GM19452 (cell line): ENCODE results near the gene ENO3.

Source experiments
- ATAC-seq: cut with Tn5 transposase; IDR thresholded peaks from one replicate; pipeline ENCODE4 v1.9.1; 2021; ENCODE audit not compliant: unreplicated experiment

The ENO3 gene

DNA sequence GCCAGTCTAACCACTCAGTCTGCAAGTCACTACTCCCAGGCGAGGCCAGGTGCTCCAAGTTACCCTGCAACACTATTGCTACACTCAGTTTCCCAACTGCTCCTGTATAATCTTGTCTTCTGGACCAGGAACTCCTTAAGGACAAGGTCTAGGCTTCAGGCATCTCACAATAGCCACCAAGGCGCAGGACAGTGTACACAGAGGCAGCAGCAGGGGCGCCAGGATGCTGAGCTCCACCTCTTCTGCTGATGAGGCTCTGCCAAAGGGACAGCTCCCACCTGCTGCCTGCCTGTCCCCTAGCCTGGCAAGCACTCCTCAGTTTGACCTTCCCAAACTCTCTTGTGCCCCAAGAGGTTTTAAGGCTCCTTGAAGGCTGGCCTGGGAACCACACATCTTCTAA, 14.5 kb upstream of the ENO3 start:
- ATAC-seq = no peak

DNA sequence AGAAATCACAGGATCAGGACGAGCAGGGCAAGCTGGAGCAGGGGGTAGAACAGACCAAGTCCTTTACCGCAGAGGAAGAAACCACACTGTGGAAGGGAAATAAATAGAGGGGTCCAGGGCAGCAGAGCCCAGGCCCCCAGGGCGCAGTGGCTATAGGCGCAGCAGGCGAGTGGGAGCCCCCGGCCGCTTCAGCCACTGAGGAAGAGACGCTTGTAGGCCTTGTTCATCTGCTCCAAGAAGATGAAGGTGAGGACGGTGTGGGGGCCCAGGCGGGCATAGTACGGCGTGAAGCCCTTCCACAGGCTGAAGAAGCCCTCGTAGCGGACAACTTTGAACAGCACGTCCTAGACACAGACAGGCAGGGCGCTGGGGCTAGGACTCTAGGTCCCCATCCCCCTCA, 13.4 kb upstream of the ENO3 start:
- no peak for ATAC-seq

DNA sequence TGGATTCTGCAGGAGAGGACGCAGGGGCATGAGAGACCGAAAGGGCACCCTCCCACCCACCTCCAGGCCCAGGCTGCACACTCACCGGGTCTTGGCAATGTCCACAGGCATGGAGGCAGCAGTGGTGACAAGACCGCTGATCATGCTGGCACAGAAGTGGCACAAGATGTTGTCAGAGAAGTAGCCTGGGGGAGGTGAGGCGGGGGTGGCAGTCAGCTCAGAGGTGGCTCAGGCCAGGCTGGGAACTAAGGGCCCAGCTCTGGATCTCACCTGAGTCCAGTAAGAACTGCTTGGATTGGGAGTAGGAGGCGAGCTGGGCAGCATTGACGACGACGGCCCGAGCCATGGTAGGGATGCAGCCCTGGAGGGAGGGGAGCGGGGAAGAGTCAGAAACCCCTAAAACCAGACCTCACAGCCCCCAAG, 12.8 kb upstream of the ENO3 start:
- ATAC-seq = no peak

- no peak for ATAC-seq
These were observed 12.0 kb upstream of the ENO3 start for GRCh38 chr17:4938688-4939545.

DNA sequence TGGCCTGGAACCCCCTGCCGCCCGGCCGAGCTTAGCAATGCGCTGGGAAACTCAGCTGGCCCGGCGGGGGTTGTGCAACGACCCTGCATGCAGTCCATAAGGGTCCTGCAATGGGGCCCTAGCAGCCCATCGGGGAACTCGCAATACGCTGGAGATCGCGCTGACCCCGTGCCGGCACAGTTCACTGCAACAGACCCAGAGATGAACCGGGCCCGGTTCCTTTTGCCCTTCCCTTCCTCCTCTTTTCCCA, 11.4 kb upstream of the ENO3 start:
- peak; percentile 8 for ATAC-seq

- ATAC-seq = peak; percentile 76
These were observed 10.9 kb upstream of the ENO3 start, which contains the start of the genes RNF167 and SLC25A11 for GRCh38 chr17:4939796-4940554. TSS of gene RNF167 (plus strand) at chr17:4940268. CDS start at chr17:4940910, 642 bp downstream. TSS of gene SLC25A11 (minus strand) at chr17:4940046. CDS start at chr17:4939910, 136 bp downstream.

DNA sequence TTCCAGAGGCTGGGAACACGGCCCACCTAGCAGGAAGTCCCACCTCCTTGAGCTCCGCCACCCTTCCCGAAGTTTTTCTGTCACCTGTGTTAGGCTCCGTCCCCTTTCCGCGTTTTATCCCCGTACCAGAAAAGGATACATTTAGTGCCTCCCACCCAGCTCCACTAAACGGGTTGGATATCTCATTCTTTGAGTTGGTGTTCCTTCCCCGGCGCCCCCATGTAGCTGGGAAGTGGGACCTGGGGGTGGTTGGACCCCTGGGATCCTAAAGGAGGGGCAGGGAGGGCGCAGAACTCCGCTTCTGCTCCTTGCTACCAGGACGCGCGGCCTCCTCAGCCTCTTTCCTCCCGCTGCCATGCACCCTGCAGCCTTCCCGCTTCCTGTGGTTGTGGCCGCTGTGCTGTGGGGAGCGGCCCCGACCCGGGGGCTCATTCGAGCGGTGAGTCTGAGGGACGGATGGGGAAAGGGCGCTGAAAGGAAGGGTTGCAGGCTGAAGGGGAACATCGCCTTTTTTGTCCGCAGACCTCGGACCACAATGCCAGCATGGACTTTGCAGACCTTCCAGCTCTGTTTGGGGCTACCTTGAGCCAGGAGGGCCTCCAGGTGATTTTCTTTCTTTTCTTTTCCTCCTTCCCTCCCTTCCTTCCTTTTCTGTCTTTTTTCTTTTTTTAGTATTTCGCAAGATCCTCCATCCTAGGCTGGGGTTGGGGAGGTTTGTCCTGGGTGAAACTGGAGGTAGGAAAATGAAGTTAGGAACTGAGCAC, 10.2 kb upstream of the ENO3 start:
- ATAC-seq = no peak

DNA sequence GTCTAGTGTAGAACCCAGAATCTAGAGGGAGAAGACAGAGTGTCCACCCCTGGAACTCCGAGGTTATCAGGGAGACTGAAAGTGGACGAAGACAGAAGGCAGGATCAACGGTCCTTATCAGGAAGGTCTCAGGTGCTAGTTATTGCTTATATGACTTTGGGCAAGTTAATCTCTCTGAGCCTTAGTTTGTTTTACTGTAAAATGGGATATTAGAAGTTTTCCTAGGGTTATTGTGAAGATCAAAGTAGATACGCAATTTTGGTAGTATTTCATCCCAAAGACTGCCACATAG, 9.7 kb upstream of the ENO3 start:
- no peak for ATAC-seq

DNA sequence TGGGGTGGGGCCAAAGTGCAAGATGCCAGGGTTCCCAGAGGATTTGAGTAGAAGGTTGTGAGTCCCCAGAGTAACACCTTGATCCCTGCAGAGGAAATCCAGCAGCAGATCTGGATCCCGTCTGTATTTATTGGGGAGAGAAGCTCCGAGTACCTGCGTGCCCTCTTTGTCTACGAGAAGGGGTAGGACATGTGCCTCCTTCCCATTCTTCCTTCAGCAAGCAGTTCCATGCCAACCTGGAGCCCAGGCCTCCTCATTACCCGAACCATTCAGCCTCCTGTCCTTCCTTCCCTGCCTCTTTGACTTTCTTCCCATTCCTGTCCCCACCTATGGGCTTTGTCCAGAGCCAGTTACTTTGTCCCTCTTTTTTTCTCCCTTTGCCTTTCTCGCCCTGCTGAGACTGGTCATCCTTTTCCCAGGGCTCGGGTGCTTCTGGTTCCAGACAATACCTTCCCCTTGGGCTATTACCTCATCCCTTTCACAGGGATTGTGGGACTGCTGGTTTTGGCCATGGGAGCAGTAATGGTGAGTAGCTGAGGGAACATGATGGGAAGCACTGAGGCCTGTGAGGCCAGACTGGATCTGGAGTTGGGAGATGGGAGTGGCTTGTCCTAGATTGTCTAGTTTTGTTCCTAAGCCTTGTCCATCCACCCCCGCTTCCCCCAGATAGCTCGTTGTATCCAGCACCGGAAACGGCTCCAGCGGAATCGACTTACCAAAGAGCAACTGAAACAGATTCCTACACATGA, 8.0 kb upstream of the ENO3 start:
- no peak for ATAC-seq

- ATAC-seq = no peak
These were observed 6.8 kb upstream of the ENO3 start for GRCh38 chr17:4944163-4944553.

DNA sequence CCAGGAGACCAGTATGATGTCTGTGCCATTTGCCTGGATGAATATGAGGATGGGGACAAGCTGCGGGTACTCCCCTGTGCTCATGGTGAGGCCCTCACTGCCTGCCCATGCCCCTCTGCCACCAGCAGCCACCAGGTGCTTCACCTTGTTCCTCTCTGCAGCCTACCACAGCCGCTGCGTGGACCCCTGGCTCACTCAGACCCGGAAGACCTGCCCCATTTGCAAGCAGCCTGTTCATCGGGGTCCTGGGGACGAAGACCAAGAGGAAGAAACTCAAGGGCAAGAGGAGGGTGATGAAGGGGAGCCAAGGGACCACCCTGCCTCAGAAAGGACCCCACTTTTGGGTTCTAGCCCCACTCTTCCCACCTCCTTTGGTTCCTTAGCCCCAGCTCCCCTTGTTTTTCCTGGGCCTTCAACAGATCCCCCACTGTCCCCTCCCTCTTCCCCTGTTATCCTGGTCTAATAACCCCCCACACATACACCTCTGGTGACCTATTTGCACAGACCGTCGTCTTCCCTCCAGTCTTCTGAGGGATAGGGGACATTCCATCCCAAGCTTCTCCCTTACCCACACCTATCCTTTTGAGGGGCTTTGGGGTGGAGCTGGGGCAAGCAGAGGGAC, 6.3 kb upstream of the ENO3 start:
- ATAC-seq = no peak

DNA sequence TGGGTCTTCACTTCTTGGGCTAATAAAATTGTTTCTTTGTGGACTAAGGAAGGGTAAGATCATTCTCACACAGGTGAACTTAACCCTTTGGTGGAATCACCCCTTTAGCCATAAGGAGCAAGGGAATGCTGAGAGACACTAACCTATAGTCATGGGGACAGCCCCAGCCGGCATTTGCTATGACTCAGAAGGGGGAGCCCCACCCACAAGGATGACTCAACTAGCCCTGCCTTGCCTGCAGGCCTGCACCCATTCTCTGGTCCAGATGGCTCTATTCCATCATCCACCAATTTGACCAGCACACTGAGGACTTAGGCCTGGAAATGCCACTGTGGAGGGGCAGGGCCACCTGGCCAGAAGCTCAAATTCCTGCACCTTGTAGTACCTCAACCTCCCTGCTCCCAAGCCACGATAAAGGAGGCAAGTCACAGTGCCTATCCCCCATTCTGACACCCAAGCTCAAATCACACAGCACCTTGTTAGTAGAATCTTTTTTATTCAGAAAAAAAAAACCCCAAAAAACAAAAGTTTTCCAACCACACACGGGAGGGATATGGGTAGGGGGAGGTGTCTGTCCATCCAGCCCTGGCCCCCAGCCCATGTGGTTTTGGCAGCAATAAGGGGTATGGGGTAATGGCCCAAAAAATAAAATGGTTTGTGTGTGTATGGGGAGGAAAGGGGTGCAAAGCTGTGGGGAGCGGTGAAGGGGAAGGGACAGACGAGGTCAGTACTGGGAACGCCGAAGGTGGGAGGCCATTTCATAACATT, 5.6 kb upstream of the ENO3 start:
- no peak for ATAC-seq

GRCh38 chr17:4945944-4946280, 5.0 kb upstream of the ENO3 start:
- no peak for ATAC-seq

DNA sequence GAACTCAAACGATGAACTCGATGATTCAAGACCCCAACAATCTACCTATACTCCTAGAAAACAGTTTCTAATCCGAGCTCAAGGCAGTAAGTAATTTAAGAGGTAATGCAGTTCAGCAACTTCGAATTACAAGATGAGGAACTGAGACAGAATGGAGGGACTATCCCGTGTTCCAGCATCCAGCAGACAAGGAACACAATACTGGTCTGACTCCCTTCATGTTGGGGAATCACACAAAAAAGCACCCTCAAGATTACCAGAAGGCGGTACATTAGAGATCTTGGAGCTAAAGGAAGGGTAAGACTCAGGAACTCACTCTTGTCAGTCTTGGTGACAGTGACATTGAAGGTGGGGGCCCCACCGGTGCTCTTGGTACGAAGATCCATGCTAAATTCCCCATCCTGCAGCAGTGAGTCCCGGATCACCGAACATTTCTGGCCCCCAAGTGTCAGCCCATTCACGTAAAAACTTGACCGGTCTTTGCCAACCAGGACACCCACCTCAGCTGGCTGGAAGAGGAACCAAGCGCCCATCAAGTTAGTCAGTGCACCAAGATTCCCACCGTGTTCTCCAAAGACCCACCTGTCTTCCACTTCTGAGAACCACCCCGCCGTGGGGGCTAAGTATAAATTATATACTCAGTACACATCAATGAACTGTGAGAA, 4.5 kb upstream of the ENO3 start:
- ATAC-seq = no peak

GRCh38 chr17:4947010-4947410, 3.9 kb upstream of the ENO3 start:
- ATAC-seq = no peak

DNA sequence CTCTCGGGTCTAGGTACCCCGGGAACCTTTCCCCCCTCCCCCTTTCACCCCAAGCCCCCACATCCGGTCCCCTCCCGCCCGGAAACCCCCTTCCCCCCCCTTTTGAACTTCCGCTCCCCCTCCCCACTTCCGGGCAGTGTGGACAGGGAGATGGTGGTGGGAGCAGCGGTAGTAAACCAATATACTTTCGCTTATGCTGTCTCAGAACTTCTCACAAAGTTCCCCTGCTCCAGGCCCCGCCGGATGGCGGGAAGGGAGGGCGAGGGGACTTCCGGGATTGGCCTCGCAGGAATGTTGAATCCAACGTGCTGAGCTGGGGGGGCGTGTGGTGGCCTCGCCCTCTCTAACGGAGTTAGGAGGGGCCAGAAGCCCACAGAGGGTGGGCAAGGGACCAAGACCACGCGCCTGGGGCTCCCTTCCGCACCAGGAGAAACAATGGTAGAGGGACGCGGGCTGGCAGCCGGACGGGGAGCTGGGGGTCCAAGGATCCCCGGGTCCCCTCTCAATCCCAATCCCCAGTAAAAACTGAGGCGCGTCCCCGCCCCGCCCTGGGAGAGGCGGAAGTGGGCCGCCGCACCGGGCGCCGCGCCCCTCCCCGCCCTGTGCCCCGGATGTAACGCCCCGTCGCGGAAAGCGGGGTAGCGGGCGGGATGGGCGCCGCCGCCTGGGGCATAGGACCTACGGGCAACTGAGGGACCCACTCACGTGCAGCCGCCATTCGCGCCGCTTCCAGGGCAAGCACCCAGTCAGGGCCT, 3.3 kb upstream of the ENO3 start:
- ATAC-seq = no peak

DNA sequence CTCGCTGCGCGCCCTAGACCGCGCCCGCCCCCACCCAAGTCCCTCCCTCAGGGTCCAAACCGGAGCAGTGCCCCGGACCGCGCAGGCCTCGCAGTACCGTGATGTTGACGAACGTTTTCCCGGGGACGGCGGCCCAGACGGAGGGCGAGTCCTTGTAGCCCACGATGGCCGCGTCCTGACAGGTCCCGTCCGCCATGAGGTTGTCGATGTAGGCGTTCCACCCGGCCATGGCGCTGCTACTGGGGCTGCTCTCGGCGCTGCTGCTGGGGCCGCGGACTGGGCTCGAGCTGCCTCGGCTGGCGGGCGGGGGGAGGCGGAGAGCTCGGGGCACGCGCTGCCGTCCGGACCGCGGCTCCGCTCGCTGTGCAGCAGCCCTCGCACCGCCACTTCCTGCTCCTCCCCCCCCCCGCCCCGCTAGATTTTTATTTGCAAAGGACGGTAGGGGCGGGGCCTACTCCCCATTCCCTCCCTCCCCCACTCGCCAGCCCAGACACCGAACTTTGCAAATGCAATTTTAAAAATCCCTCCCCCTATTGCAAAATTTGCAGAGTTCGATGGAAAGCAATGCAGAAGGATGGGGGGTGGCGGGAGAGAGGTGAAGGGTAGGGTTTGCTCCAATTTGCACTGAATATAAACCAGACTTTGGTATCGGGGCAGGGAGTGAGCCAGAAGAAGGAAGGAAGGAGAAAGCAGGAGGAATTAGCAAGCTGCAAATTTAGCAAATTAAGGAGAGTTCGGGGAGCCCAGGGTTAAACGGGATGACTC, 2.6 kb upstream of the ENO3 start, which contains the start of gene PFN1:
Gene PFN1 (minus strand): TSS at position 365 of the 765 bp plus-strand sequence. CDS start 136 bp downstream, at position 229.
- ATAC-seq = no peak

GRCh38 chr17:4948931-4949320, 2.0 kb upstream of the ENO3 start:
- ATAC-seq = no peak
